Upper lobe of right lung (tissue), 1 donor: ENCODE measurements around the gene LRP1B. TPM values are rescaled to one million over a fixed set of nuclear protein-coding genes. Genes with fewer than 3 reads are reported as not detected.

Experiments
- ATAC-seq: fragments of 200-7000 bp; cut with Tn5 transposase; one replicate; pipeline ENCODE4 v1.9.1; 2020; ENCODE audit warnings: mild to moderate bottlenecking, moderate library complexity
- DNase-seq: peaks from one replicate; pipeline ENCODE4 v3.0.0-alpha.2; 2020
- H3K27ac ChIP-seq: fragments of 200-600 bp; one replicate; pipeline ENCODE4 v1.8.0; 2022
- H3K27me3 ChIP-seq: fragments of 200-600 bp; one replicate; pipeline ENCODE4 v1.8.0; 2022; ENCODE audit warnings: mild to moderate bottlenecking
- H3K36me3 ChIP-seq: fragments of 200-600 bp; one replicate; pipeline ENCODE4 v1.8.0; 2022
- H3K4me1 ChIP-seq: fragments of 200-600 bp; one replicate; pipeline ENCODE4 v1.8.0; 2022
- H3K4me3 ChIP-seq: fragments of 200-600 bp; one replicate; pipeline ENCODE4 v1.8.0; 2022; ENCODE audit warnings: mild to moderate bottlenecking
- H3K9me3 ChIP-seq: fragments of 200-600 bp; one replicate; pipeline ENCODE4 v1.8.0; 2022
- CTCF ChIP-seq: fragments of 200-600 bp; IDR thresholded peaks from one replicate; pipeline ENCODE4 v1.8.0; 2022; ENCODE audit warnings: antibody characterized with exemption
- intact Hi-C: fragments of 100-400 bp; cut with DNase I; formaldehyde crosslinking; loops from one replicate; pipeline ENCODE4 v1.11.0; 2022
- total RNA-seq: library from RNA; stranded (reverse); fragmentation: NEBNext Ultra II Directional; extraction: Animal tissue kit (Norgen Biotek cat#: 25700); gene quantifications from one replicate; pipeline ENCODE4 v1.2.1, GENCODE V29; 2021
- donor health status: DM: no; HTN: yes; CAD: no; lungs with severe emphysema.

The LRP1B gene
- total RNA-seq, 1 donor from 2014 or later: 0.12 TPM

- ATAC-seq: no peak
- no peaks in the 10 kb centered on the region for H3K27me3 ChIP-seq
- H3K36me3 ChIP-seq: no peaks in the 10 kb centered on the region
- H3K4me1 ChIP-seq: no peaks in the 10 kb centered on the region
- no peak overlapping the region for H3K27ac ChIP-seq
- intact Hi-C loops: no loop called here
- no peak for TF ChIP-seq CTCF
- H3K9me3 ChIP-seq: no peaks in the 10 kb centered on the region
- no peak for DNase-seq
- H3K4me3 ChIP-seq: no peak overlapping the region
These were observed 1025.1 kb downstream of the LRP1B start for GRCh38 chr2:141105763-141106162.

GRCh38 chr2:141103216-141103615 lies 1027.6 kb downstream of the LRP1B start:
- no peak for TF ChIP-seq CTCF
- intact Hi-C loops: no loop called here

GRCh38 chr2:141079231-141079630 lies 1051.6 kb downstream of the LRP1B start:
- H3K27me3 ChIP-seq: no peaks in the 10 kb centered on the region
- no peak overlapping the region for H3K4me3 ChIP-seq
- intact Hi-C loops: no loop called here
- ATAC-seq (no peak), DNase-seq (no peak)
- no peaks in the 10 kb centered on the region for H3K9me3 ChIP-seq
- H3K4me1 ChIP-seq: no peaks in the 10 kb centered on the region
- no peaks in the 10 kb centered on the region for H3K36me3 ChIP-seq
- H3K27ac ChIP-seq: no peak overlapping the region
- TF ChIP-seq CTCF: no peak

More at GRCh38 chr2:141103216-141103615, 1027.6 kb downstream of the LRP1B start:
- Histone ChIP-seq H3K36me3 (no peaks in the 10 kb centered on the region), H3K4me1 (no peaks in the 10 kb centered on the region), H3K9me3 (no peaks in the 10 kb centered on the region), H3K27ac (no peak overlapping the region), H3K27me3 (no peaks in the 10 kb centered on the region), H3K4me3 (no peak overlapping the region)
- DNase-seq (no peak), ATAC-seq (no peak)

GRCh38 chr2:141075753-141076152 lies 1055.1 kb downstream of the LRP1B start:
- Histone ChIP-seq H3K4me1 (no peaks in the 10 kb centered on the region), H3K36me3 (no peaks in the 10 kb centered on the region), H3K4me3 (no peak overlapping the region), H3K27me3 (no peaks in the 10 kb centered on the region), H3K9me3 (no peaks in the 10 kb centered on the region), H3K27ac (no peak overlapping the region)
- ATAC-seq (no peak), DNase-seq (no peak)
- intact Hi-C loops: no loop called here
- TF ChIP-seq CTCF: no peak

GRCh38 chr2:141068053-141068682 lies 1062.6 kb downstream of the LRP1B start:
- no peaks in the 10 kb centered on the region for H3K9me3 ChIP-seq
- intact Hi-C loops: no loop called here
- H3K36me3 ChIP-seq: no peaks in the 10 kb centered on the region
- no peaks in the 10 kb centered on the region for H3K27me3 ChIP-seq
- no peaks in the 10 kb centered on the region for H3K4me1 ChIP-seq
- H3K4me3 ChIP-seq: no peak overlapping the region
- ATAC-seq (no peak), DNase-seq (no peak)
- no peak for TF ChIP-seq CTCF
- H3K27ac ChIP-seq: no peak overlapping the region

GRCh38 chr2:141065042-141065441 lies 1065.8 kb downstream of the LRP1B start:
- intact Hi-C loops: no loop called here
- no peak for TF ChIP-seq CTCF
- H3K9me3 ChIP-seq: no peaks in the 10 kb centered on the region
- H3K27me3 ChIP-seq: no peaks in the 10 kb centered on the region
- H3K4me1 ChIP-seq: no peaks in the 10 kb centered on the region
- no peaks in the 10 kb centered on the region for H3K36me3 ChIP-seq
- no peak overlapping the region for H3K4me3 ChIP-seq
- ATAC-seq (no peak), DNase-seq (no peak)
- H3K27ac ChIP-seq: no peak overlapping the region
